ENCODE results near the gene UGT8. TPM values are rescaled to one million over a fixed set of nuclear protein-coding genes. Genes with fewer than 3 reads are reported as not detected.
"Not testable (repeated sequence)": the region's sequence is repeated elsewhere in the genome, so short reads cannot be mapped to it uniquely, and the experiment has no call there.

UGT8 gene
- total RNA-seq, 1 experiment from 2014 or later: 3.7 TPM

DNA sequence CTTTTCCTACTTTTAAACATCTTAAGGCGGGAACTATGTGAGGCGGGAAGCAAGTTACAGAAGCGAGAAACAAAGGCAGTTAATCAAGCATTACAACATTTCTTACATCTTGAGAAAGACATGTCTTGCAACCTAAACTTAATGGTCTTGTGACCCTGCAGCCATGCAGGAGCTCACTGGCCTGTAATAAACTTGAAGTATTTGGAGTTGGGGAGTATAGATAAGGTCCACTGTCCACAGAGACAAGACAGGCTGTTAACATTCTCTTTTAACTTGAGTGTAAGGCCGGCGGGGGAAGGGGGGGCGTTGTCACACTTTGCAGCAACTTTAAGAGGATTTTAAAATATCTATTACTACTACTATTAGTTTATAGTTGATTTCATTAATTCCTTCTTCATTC, 10.3 kb upstream of the UGT8 start:
- TF ChIP-seq EZH2 (IDR thresholded peaks at IDR 0.05; ENCODE audit: low read depth): no peak
- intact Hi-C loops (cut with micrococcal nuclease; ENCODE audit: unreplicated experiment): no loop called here
- no peak for DNase-seq
- ChIA-PET CTCF (no interaction called here), POLR2A (ENCODE audit: unreplicated experiment) (interaction anchor here (0.5 kb wide), 1 partner anchor 195 kb away, joined by 3 read pairs; no protein-coding TSS in a partner anchor)
- Histone ChIP-seq H3K4me2 (no peak overlapping the region), H3K36me3 (ENCODE audit: low read depth) (no peaks in the 10 kb centered on the region), H3F3A (ENCODE audit: insufficient read depth, low read depth) (no peaks in the 10 kb centered on the region), H4K20me1 (ENCODE audit: insufficient read depth) (no peaks in the 10 kb centered on the region), H3K27ac (no peak overlapping the region), H3K9me3 (ENCODE audit: insufficient read depth, low read depth) (no peaks in the 10 kb centered on the region), H3K4me1 (replicated peaks; ENCODE audit: insufficient read depth) (no peaks in the 10 kb centered on the region), H3K27me3 (ENCODE audit: insufficient read depth, low read depth) (no peaks in the 10 kb centered on the region), H3K4me3 (no peak overlapping the region), H3K9me2 (ENCODE audit: insufficient read depth) (no peaks in the 10 kb centered on the region), H2AFZ (no peak overlapping the region), H3K79me2 (ENCODE audit: low read depth) (no peaks in the 10 kb centered on the region)
- no TSS peak for BruUV-seq (replicated peaks)

DNA sequence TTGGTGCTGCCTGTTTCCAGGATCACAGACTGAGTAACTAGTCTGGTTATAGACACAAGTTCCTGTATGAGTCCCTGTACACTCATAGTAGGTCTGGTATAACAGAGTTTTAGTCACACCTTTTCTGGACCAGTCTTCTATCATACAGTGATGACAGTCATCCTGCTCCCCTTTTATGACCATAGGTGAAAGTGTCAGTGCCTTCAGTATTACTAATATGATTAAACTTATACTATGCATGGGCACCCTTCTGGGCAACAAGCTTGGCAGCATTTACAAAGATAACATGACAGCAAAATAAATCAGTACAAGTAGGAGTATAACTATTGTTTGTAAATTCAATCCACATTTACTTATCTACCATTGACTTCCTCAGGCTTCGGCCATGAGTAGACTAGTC, 8.2 kb upstream of the UGT8 start:
- H4K20me1 ChIP-seq (ENCODE audit: insufficient read depth); BruUV-seq (replicated peaks); DNase-seq; H3K9me2 ChIP-seq (ENCODE audit: insufficient read depth); H3K9me3 ChIP-seq (ENCODE audit: insufficient read depth, low read depth); CTCF ChIA-PET; H3K4me3 ChIP-seq; H3K4me2 ChIP-seq; POLR2A ChIA-PET (ENCODE audit: unreplicated experiment); intact Hi-C loops (cut with micrococcal nuclease; ENCODE audit: unreplicated experiment); H3F3A ChIP-seq (ENCODE audit: insufficient read depth, low read depth); H3K27me3 ChIP-seq (ENCODE audit: insufficient read depth, low read depth); H3K4me1 ChIP-seq (replicated peaks; ENCODE audit: insufficient read depth); H3K27ac ChIP-seq; H3K36me3 ChIP-seq (ENCODE audit: low read depth); H3K79me2 ChIP-seq (ENCODE audit: low read depth); H2AFZ ChIP-seq: not testable (repeated sequence)

DNA sequence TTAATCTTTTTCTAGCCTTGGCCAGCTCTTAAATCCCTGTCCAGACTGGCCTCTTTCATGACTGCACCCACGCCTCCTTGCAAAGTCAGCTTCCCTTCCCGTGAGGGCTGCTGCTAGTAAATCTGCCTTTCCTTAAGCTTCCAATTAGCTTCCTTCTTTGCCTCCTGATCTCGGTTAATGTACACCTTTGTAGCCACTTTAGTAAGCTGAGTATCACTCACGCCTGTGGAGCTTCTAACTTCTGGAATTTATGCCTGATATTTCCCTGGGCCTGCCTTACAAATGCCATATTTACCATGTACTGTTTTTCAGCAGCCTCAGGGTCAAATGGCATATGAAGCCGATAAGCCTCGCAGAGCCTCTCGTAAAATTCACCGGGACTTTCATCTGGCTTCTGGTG, 5.1 kb upstream of the UGT8 start:
- TF ChIP-seq, protein P1, sequence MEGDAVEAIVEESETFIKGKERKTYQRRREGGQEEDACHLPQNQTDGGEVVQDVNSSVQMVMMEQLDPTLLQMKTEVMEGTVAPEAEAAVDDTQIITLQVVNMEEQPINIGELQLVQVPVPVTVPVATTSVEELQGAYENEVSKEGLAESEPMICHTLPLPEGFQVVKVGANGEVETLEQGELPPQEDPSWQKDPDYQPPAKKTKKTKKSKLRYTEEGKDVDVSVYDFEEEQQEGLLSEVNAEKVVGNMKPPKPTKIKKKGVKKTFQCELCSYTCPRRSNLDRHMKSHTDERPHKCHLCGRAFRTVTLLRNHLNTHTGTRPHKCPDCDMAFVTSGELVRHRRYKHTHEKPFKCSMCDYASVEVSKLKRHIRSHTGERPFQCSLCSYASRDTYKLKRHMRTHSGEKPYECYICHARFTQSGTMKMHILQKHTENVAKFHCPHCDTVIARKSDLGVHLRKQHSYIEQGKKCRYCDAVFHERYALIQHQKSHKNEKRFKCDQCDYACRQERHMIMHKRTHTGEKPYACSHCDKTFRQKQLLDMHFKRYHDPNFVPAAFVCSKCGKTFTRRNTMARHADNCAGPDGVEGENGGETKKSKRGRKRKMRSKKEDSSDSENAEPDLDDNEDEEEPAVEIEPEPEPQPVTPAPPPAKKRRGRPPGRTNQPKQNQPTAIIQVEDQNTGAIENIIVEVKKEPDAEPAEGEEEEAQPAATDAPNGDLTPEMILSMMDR (conservative IDR thresholded peaks at IDR 0.05): no peak
- TF ChIP-seq EZH2 (IDR thresholded peaks at IDR 0.05; ENCODE audit: low read depth): no peak
- Histone ChIP-seq H3K9me3 (ENCODE audit: insufficient read depth, low read depth) (no peaks in the 10 kb centered on the region), H3F3A (ENCODE audit: insufficient read depth, low read depth) (no peaks in the 10 kb centered on the region), H2AFZ (no peak overlapping the region), H3K36me3 (ENCODE audit: low read depth) (no peaks in the 10 kb centered on the region), H4K20me1 (ENCODE audit: insufficient read depth) (no peaks in the 10 kb centered on the region), H3K4me2 (no peak overlapping the region), H3K79me2 (ENCODE audit: low read depth) (no peaks in the 10 kb centered on the region), H3K4me3 (no peak overlapping the region), H3K9me2 (ENCODE audit: insufficient read depth) (no peaks in the 10 kb centered on the region), H3K27me3 (ENCODE audit: insufficient read depth, low read depth) (peaks cover 4% of the 10 kb centered on the region; the same call in 1 of the 2 replicates), H3K27ac (no peak overlapping the region), H3K4me1 (replicated peaks; ENCODE audit: insufficient read depth) (no peaks in the 10 kb centered on the region)
- DNase-seq: no peak
- POLR2A ChIA-PET (ENCODE audit: unreplicated experiment): no interaction called here
- intact Hi-C loops (cut with micrococcal nuclease; ENCODE audit: unreplicated experiment): no loop called here
- BruUV-seq (replicated peaks): no TSS peak
- CTCF ChIA-PET: no interaction called here

DNA sequence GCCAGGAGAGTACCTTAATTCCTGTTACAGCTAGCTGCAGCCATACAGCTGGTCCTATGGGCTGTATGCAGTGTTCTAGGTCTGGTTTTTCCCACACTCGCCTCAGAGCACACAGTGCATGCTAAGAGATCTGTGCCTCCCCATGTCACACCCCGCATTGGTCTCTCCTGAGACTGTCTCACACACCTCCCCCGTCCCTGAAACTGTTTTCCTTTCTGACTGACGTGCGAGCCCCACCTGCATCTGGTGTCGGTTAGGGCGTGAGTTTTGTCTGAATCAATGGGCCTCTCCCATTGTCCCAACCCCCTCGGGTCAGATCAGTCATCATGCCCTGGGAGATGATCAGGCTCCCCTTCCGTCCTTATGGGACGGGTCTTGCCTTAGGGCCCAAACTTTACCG, 3.4 kb upstream of the UGT8 start:
- intact Hi-C loops (cut with micrococcal nuclease; ENCODE audit: unreplicated experiment): loop anchor here (5.0 kb wide), 1 partner anchor 57 kb away; no protein-coding TSS in a partner anchor
- Histone ChIP-seq H3K9me2 (ENCODE audit: insufficient read depth) (no peaks in the 10 kb centered on the region), H3K36me3 (ENCODE audit: low read depth) (no peaks in the 10 kb centered on the region), H3K27me3 (ENCODE audit: insufficient read depth, low read depth) (peaks cover 4% of the 10 kb centered on the region; the same call in 1 of the 2 replicates), H3K4me2 (no peak overlapping the region), H3K4me1 (replicated peaks; ENCODE audit: insufficient read depth) (no peaks in the 10 kb centered on the region), H3K79me2 (ENCODE audit: low read depth) (no peaks in the 10 kb centered on the region), H4K20me1 (ENCODE audit: insufficient read depth) (no peaks in the 10 kb centered on the region), H2AFZ (no peak overlapping the region), H3K27ac (no peak overlapping the region), H3K4me3 (no peak overlapping the region), H3F3A (ENCODE audit: insufficient read depth, low read depth) (no peaks in the 10 kb centered on the region), H3K9me3 (ENCODE audit: insufficient read depth, low read depth) (no peaks in the 10 kb centered on the region)
- CTCF ChIA-PET: no interaction called here
- DNase-seq: no peak
- POLR2A ChIA-PET (ENCODE audit: unreplicated experiment): no interaction called here
- BruUV-seq (replicated peaks): no TSS peak
- TF ChIP-seq, protein P1 (conservative IDR thresholded peaks at IDR 0.05): no peak
- no peak for TF ChIP-seq EZH2 (IDR thresholded peaks at IDR 0.05; ENCODE audit: low read depth)
